ENCODE measurements around the gene MICAL3. TPM values are rescaled to one million over a fixed set of nuclear protein-coding genes. Genes with fewer than 3 reads are reported as not detected.

The MICAL3 gene
- total RNA-seq, 4 donors from 2014 or later, result 6.0 to 9.8 (median 8.1) TPM

GRCh38 chr22:18070556-18071306 is 46.4 kb upstream of the MICAL3 start:
- no peak overlapping the region for H3K27ac ChIP-seq
- H3K4me1 ChIP-seq, result peaks cover 15 to 20% of the 10 kb centered on the region in 2 donors
- no peak overlapping the region for H3K4me3 ChIP-seq
- no peak for TF ChIP-seq POLR2A (IDR thresholded peaks at IDR 0.05)
- TF ChIP-seq CTCF (IDR thresholded peaks at IDR 0.05 in 4 of 5, conservative IDR thresholded peaks at IDR 0.05 in 1 of 5), result peak in 1 of 5 experiments; percentile 16
- intact Hi-C loops (cut with DNase I; ENCODE audit: low total_unique reads) (no loop called here), in situ Hi-C loops (cut with MboI; ENCODE audit: low sequenced_read_pairs in 4 of 4) (loop anchor here (5.0 to 25.0 kb wide), 7 partner anchors 63 to 238 kb away; no protein-coding TSS in a partner anchor)
- no peaks in the 10 kb centered on the region for H3K27me3 ChIP-seq
- ATAC-seq (no peak), DNase-seq (no peak)
- H3K9me3 ChIP-seq, result no peaks in the 10 kb centered on the region
- no peaks in the 10 kb centered on the region for H3K36me3 ChIP-seq

GRCh38 chr22:18070041-18070440 is 45.7 kb upstream of the MICAL3 start:
- Histone ChIP-seq H3K27ac (no peak overlapping the region), H3K4me1 (peaks cover 9 to 18% of the 10 kb centered on the region in 2 donors), H3K27me3 (no peaks in the 10 kb centered on the region), H3K4me3 (no peak overlapping the region), H3K36me3 (no peaks in the 10 kb centered on the region), H3K9me3 (no peaks in the 10 kb centered on the region)
- no peak for ATAC-seq
- no peak for TF ChIP-seq POLR2A (IDR thresholded peaks at IDR 0.05)
- no peak for TF ChIP-seq CTCF (IDR thresholded peaks at IDR 0.05 in 4 of 5, conservative IDR thresholded peaks at IDR 0.05 in 1 of 5)
- intact Hi-C loops (cut with DNase I; ENCODE audit: low total_unique reads), result no loop called here
- in situ Hi-C loops (cut with MboI; ENCODE audit: low sequenced_read_pairs in 4 of 4), result loop anchor here (5.0 to 25.0 kb wide), 7 partner anchors 63 to 238 kb away; no protein-coding TSS in a partner anchor
- DNase-seq, result no peak

- TF ChIP-seq CTCF (IDR thresholded peaks at IDR 0.05 in 4 of 5, conservative IDR thresholded peaks at IDR 0.05 in 1 of 5) (no peak), POLR2A (IDR thresholded peaks at IDR 0.05) (no peak)
- DNase-seq (no peak), ATAC-seq (no peak)
- no peaks in the 10 kb centered on the region for H3K36me3 ChIP-seq
- H3K4me3 ChIP-seq, result no peak overlapping the region
- no peaks in the 10 kb centered on the region for H3K27me3 ChIP-seq
- intact Hi-C loops (cut with DNase I; ENCODE audit: low total_unique reads), result no loop called here
- H3K4me1 ChIP-seq, result peaks cover 9 to 18% of the 10 kb centered on the region in 2 donors
- in situ Hi-C loops (cut with MboI; ENCODE audit: low sequenced_read_pairs in 4 of 4), result loop anchor here in 1 of 4 donors (10.0 to 25.0 kb wide), 2 partner anchors 54 to 157 kb away; no protein-coding TSS in a partner anchor
- H3K9me3 ChIP-seq, result no peaks in the 10 kb centered on the region
- H3K27ac ChIP-seq, result peak overlapping the region in 2 of 4 donors; percentile 18 to 27
These were observed 44.7 kb upstream of the MICAL3 start for GRCh38 chr22:18069041-18069440.

- DNase-seq (no peak), ATAC-seq (peak in 1 of 2 donors; percentile 45)
- Histone ChIP-seq H3K36me3 (no peaks in the 10 kb centered on the region), H3K9me3 (no peaks in the 10 kb centered on the region), H3K27ac (peak overlapping the region in 3 of 4 donors; percentile 18 to 35 (median 24)), H3K27me3 (no peaks in the 10 kb centered on the region), H3K4me1 (peaks cover 9 to 18% of the 10 kb centered on the region in 2 donors), H3K4me3 (no peak overlapping the region)
- intact Hi-C loops (cut with DNase I; ENCODE audit: low total_unique reads) (no loop called here), in situ Hi-C loops (cut with MboI; ENCODE audit: low sequenced_read_pairs in 4 of 4) (loop anchor here in 1 of 4 donors (10.0 to 25.0 kb wide), 2 partner anchors 54 to 156 kb away; no protein-coding TSS in a partner anchor)
- no peak for TF ChIP-seq CTCF (IDR thresholded peaks at IDR 0.05 in 4 of 5, conservative IDR thresholded peaks at IDR 0.05 in 1 of 5)
These were observed 44.1 kb upstream of the MICAL3 start for GRCh38 chr22:18068381-18068988.
